MCF 10A (cell line): Measurements from ENCODE around the gene GPC6. TPM values are rescaled to one million over a fixed set of nuclear protein-coding genes. Genes with fewer than 3 reads are reported as not detected.

ENCODE experiments used
- BruUV-seq: library from RNA; stranded (reverse); fragments of 400-500 nt; replicated peaks from 2 replicates; lab custom pipeline; 2021; lab: Mats Ljungman, UMichigan
- CTCF ChIA-PET: fragments of 300-600 bp; sonication (Branson Sonifier 250); formaldehyde crosslinking; extraction: SDS; loops from one replicate; lab custom pipeline; 2021; ENCODE audit warnings: antibody characterized with exemption, inconsistent platforms; lab: Yijun Ruan, JAX
- POLR2A ChIA-PET: fragments of 300-600, 350-650 bp; sonication (Branson Sonifier 250); formaldehyde crosslinking; extraction: SDS; loops from one replicate; lab custom pipeline; 2020; ENCODE audit warnings: antibody characterized with exemption, inconsistent platforms; lab: Yijun Ruan, JAX
- DNase-seq: peaks from one replicate; pipeline ENCODE4 v3.0.0-alpha.2; 2018; ENCODE audit not compliant: unreplicated experiment
- H3K27ac Mint-ChIP-seq: one replicate; pipeline ENCODE4 v1.8.0; 2022; ENCODE audit warnings: mild to moderate bottlenecking, low read depth, mixed read lengths; ENCODE audit not compliant: unreplicated experiment
- H3K27me3 Mint-ChIP-seq: one replicate; pipeline ENCODE4 v1.8.0; 2022; ENCODE audit warnings: mixed read lengths; ENCODE audit not compliant: insufficient read depth, unreplicated experiment
- H3K36me3 Mint-ChIP-seq: one replicate; pipeline ENCODE4 v1.8.0; 2022; ENCODE audit warnings: mild to moderate bottlenecking, moderate library complexity, mixed read lengths; ENCODE audit not compliant: insufficient read depth, unreplicated experiment
- H3K4me1 Mint-ChIP-seq: one replicate; pipeline ENCODE4 v1.8.0; 2022; ENCODE audit warnings: mixed read lengths; ENCODE audit not compliant: insufficient read depth, unreplicated experiment
- H3K4me3 Mint-ChIP-seq: one replicate; pipeline ENCODE4 v1.8.0; 2022; ENCODE audit warnings: mild to moderate bottlenecking, moderate library complexity, mixed read lengths; ENCODE audit not compliant: unreplicated experiment
- H3K9me3 Mint-ChIP-seq: one replicate; pipeline ENCODE4 v1.8.0; 2022; ENCODE audit warnings: mixed read lengths; ENCODE audit not compliant: unreplicated experiment
- intact Hi-C: fragments of 100-400 bp; cut with micrococcal nuclease; formaldehyde crosslinking; loops from 2 replicates; pipeline ENCODE4 v1.14.1; 2022
- total RNA-seq: library from RNA; stranded (reverse); gene quantifications from 2 replicates; pipeline ENCODE4 v1.2.3, GENCODE V29; 2022
- TF ChIP-seq, protein P1 (sequence below): fragments of 200-600 bp; IDR thresholded peaks from one replicate; pipeline ENCODE4 v1.8.0; 2022; ENCODE audit warnings: antibody characterized with exemption, mild to moderate bottlenecking; ENCODE audit not compliant: unreplicated experiment

Gene GPC6
- total RNA-seq, 1 experiment from 2014 or later: 8.4 TPM

- no peaks in the 10 kb centered on the region for H3K4me1 Mint-ChIP-seq
- TF ChIP-seq, protein P1, sequence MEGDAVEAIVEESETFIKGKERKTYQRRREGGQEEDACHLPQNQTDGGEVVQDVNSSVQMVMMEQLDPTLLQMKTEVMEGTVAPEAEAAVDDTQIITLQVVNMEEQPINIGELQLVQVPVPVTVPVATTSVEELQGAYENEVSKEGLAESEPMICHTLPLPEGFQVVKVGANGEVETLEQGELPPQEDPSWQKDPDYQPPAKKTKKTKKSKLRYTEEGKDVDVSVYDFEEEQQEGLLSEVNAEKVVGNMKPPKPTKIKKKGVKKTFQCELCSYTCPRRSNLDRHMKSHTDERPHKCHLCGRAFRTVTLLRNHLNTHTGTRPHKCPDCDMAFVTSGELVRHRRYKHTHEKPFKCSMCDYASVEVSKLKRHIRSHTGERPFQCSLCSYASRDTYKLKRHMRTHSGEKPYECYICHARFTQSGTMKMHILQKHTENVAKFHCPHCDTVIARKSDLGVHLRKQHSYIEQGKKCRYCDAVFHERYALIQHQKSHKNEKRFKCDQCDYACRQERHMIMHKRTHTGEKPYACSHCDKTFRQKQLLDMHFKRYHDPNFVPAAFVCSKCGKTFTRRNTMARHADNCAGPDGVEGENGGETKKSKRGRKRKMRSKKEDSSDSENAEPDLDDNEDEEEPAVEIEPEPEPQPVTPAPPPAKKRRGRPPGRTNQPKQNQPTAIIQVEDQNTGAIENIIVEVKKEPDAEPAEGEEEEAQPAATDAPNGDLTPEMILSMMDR: no peak
- H3K9me3 Mint-ChIP-seq: no peaks in the 10 kb centered on the region
- no peaks in the 10 kb centered on the region for H3K36me3 Mint-ChIP-seq
- intact Hi-C loops: no loop called here
- H3K4me3 Mint-ChIP-seq: no peak overlapping the region
- ChIA-PET CTCF (no interaction called here), POLR2A (no interaction called here)
- no TSS peak for BruUV-seq
- DNase-seq: no peak
- H3K27ac Mint-ChIP-seq: no peak overlapping the region
- H3K27me3 Mint-ChIP-seq: no peaks in the 10 kb centered on the region
Measured at GRCh38 chr13:93811738-93812112, 585.1 kb downstream of the GPC6 start.

DNA sequence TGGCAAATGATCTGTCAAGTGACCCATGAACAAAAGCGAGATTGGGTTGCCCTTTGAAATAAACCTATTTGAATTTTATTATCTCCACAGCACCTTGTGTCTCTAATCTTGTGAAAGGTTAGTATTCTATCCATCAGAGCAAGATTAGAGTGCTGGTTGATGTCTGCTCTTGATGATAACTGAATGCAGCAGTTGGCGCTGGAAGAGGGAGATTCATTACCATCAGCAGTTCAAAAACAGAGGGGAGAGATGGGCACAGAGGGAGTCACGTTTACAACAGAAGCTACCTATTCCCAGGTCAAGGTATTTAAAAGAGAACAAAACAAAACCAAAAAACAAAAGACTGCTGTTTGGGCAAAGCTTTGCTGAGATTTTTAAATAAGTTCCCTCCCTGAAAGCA is 588.1 kb downstream of the GPC6 start:
- intact Hi-C loops: no loop called here
- H3K27ac Mint-ChIP-seq: no peak overlapping the region

DNA sequence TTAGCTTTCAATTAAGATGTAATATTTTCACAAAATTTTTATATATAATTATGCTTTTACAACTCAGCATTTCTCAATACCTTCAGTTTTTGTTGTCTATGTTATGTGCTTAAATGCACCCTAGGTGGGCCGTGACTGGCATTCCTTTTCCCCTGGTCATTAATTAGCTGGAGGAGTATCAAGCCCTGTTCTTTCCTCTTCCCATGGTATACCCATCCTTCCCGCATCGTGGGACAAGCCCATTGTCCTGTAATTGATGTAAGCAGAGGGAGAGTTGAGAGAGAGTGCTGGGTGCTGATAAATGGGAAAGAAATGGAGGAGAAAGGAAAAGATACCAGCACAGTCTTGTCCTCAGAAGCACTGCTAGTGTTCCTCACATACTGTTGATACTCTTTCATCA is 591.7 kb downstream of the GPC6 start:
- BruUV-seq: no TSS peak
- Mint-ChIP-seq H3K27ac (no peak overlapping the region), H3K4me1 (no peaks in the 10 kb centered on the region), H3K4me3 (no peak overlapping the region), H3K36me3 (no peaks in the 10 kb centered on the region), H3K9me3 (no peaks in the 10 kb centered on the region), H3K27me3 (no peaks in the 10 kb centered on the region)
- DNase-seq: no peak
- TF ChIP-seq, protein P1: no peak
- POLR2A ChIA-PET: no interaction called here
- intact Hi-C loops: no loop called here
- CTCF ChIA-PET: interaction anchor here (1.0 kb wide), 1 partner anchor 8 kb away, joined by 3 read pairs; no protein-coding TSS in a partner anchor

More for the DNA sequence above, 588.1 kb downstream of the GPC6 start:
- H3K4me1 Mint-ChIP-seq: no peaks in the 10 kb centered on the region
- DNase-seq: no peak
- no peak overlapping the region for H3K4me3 Mint-ChIP-seq
- ChIA-PET CTCF (interaction anchor here (0.6 kb wide), 1 partner anchor 606 kb away, joined by 8 read pairs; no protein-coding TSS in a partner anchor), POLR2A (no interaction called here)
- no peaks in the 10 kb centered on the region for H3K9me3 Mint-ChIP-seq
- no peaks in the 10 kb centered on the region for H3K27me3 Mint-ChIP-seq
- H3K36me3 Mint-ChIP-seq: no peaks in the 10 kb centered on the region
- TF ChIP-seq, protein P1: no peak
- BruUV-seq: no TSS peak

GRCh38 chr13:93819331-93819890 is 592.8 kb downstream of the GPC6 start:
- TF ChIP-seq, protein P1: no peak
- no peak overlapping the region for H3K27ac Mint-ChIP-seq
- ChIA-PET CTCF (interaction anchor here (1.0 kb wide), 1 partner anchor 9 kb away, joined by 3 read pairs; no protein-coding TSS in a partner anchor), POLR2A (interaction anchor here (0.6 kb wide), 1 partner anchor 825 kb away, joined by 3 read pairs; no protein-coding TSS in a partner anchor)
- DNase-seq: no peak
- intact Hi-C loops: no loop called here
- no peaks in the 10 kb centered on the region for H3K4me1 Mint-ChIP-seq
- no peak overlapping the region for H3K4me3 Mint-ChIP-seq
- H3K27me3 Mint-ChIP-seq: no peaks in the 10 kb centered on the region
- no TSS peak for BruUV-seq
- H3K9me3 Mint-ChIP-seq: no peaks in the 10 kb centered on the region
- no peaks in the 10 kb centered on the region for H3K36me3 Mint-ChIP-seq
